ENCODE measurements around the gene SKIC2. TPM values are rescaled to one million over a fixed set of nuclear protein-coding genes. Genes with fewer than 3 reads are reported as not detected.

SKIC2 gene
- total RNA-seq, 3 donors from 2014 or later: 58.6 to 87.2 (median 81.2) TPM

DNA sequence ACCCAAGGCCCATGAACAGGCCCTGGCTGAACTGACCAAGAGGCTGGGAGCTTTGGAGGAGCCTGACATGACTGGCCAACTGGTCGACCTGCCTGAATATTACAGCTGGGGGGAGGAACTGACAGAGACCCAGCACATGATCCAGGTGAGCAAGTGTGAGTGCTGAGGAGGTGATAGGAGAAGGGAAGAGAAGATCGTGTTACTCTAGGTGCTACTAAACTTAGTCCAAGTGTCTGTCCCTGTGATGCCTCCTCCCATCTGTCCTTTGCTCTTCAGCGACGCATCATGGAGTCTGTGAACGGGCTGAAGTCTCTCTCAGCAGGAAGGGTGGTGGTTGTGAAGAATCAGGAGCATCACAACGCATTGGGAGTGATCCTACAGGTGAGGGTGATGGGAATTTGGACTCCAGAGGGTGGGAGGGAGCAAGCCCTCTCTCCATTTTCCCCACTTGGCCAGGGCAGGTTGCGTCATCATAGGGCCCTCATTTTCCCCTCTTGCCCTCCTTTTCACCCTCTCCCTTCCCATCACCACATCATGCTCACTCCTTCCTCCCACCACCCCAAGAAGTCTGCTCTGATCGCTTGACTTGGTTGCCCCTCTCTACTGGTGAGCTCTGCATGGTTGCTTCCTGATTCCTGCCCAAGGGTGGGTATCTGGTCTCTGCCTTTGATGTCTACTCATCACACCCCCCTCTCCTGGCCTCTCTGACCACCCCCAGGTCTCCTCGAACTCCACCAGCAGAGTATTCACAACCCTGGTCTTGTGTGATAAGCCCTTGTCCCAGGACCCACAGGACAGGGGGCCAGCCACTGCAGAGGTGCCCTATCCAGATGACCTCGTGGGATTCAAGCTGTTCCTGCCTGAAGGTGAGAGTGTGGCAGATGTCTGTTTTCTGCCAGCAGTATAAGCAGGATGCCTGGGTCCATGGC is 8.3 kb downstream of the SKIC2 start:
- DNase-seq: no peak
- Histone ChIP-seq H3K36me3 (ENCODE audit: low read depth) (peaks cover 9% of the 10 kb centered on the region), H3K4me3 (no peak overlapping the region), H3K4me1 (ENCODE audit: low read depth) (peaks cover 9% of the 10 kb centered on the region), H3K9me3 (no peaks in the 10 kb centered on the region)
- intact Hi-C loops (cut with DNase I, micrococcal nuclease): no loop called here
- TF ChIP-seq, protein P1, sequence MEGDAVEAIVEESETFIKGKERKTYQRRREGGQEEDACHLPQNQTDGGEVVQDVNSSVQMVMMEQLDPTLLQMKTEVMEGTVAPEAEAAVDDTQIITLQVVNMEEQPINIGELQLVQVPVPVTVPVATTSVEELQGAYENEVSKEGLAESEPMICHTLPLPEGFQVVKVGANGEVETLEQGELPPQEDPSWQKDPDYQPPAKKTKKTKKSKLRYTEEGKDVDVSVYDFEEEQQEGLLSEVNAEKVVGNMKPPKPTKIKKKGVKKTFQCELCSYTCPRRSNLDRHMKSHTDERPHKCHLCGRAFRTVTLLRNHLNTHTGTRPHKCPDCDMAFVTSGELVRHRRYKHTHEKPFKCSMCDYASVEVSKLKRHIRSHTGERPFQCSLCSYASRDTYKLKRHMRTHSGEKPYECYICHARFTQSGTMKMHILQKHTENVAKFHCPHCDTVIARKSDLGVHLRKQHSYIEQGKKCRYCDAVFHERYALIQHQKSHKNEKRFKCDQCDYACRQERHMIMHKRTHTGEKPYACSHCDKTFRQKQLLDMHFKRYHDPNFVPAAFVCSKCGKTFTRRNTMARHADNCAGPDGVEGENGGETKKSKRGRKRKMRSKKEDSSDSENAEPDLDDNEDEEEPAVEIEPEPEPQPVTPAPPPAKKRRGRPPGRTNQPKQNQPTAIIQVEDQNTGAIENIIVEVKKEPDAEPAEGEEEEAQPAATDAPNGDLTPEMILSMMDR (IDR thresholded peaks at IDR 0.05): no peak
- ATAC-seq: no peak

GRCh38 chr6:31967926-31968320 is 8.9 kb downstream of the SKIC2 start:
- Histone ChIP-seq H3K36me3 (ENCODE audit: low read depth) (peaks cover 9% of the 10 kb centered on the region), H3K9me3 (no peaks in the 10 kb centered on the region), H3K4me1 (ENCODE audit: low read depth) (peaks cover 13% of the 10 kb centered on the region), H3K4me3 (no peak overlapping the region)
- no peak for ATAC-seq
- intact Hi-C loops (cut with DNase I, micrococcal nuclease): no loop called here
- TF ChIP-seq, protein P1 (IDR thresholded peaks at IDR 0.05): no peak
- DNase-seq: no peak

GRCh38 chr6:31968326-31968725 is 9.4 kb downstream of the SKIC2 start:
- H3K4me3 ChIP-seq: no peak overlapping the region
- no peaks in the 10 kb centered on the region for H3K9me3 ChIP-seq
- TF ChIP-seq, protein P1 (IDR thresholded peaks at IDR 0.05): no peak
- peaks cover 17% of the 10 kb centered on the region for H3K4me1 ChIP-seq (ENCODE audit: low read depth)
- ATAC-seq (no peak), DNase-seq (no peak)
- peaks cover 9% of the 10 kb centered on the region for H3K36me3 ChIP-seq (ENCODE audit: low read depth)
- intact Hi-C loops (cut with DNase I, micrococcal nuclease): no loop called here

DNA sequence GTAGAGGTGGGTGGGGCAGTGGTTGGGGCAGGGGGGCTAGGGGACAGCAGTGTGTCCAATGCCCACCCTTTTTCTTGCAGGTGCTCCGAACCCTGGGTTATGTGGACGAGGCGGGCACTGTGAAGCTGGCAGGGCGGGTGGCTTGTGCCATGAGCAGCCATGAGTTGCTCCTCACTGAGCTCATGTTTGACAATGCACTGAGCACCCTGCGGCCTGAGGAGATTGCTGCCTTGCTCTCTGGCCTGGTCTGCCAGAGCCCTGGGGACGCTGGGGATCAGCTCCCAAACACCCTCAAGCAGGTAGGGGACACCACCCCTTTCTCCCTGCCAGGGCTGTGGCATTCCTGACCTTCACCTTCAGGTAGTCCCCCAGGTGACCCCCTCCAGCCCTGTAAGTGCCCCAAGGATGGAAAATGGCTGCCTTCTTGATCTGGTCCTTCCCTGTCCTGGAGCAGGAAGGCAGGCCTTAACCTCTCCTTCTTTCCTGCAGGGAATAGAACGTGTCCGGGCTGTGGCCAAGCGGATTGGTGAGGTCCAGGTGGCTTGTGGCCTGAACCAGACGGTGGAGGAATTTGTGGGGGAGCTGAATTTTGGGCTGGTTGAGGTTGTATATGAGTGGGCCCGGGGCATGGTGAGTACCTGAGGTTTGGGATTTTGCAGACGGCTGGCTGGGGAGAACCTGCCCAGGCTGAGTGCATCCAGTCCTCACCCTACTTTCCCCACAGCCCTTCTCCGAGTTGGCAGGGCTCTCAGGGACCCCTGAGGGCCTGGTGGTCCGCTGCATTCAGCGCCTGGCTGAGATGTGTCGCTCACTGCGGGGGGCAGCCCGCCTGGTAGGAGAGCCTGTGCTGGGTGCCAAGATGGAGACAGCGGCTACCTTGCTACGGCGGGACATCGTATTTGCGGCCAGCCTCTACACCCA is 10.1 kb downstream of the SKIC2 start:
- TF ChIP-seq, protein P1 (IDR thresholded peaks at IDR 0.05): no peak
- Histone ChIP-seq H3K9me3 (no peaks in the 10 kb centered on the region), H3K4me3 (no peak overlapping the region), H3K4me1 (ENCODE audit: low read depth) (peaks cover 17% of the 10 kb centered on the region), H3K36me3 (ENCODE audit: low read depth) (peaks cover 8% of the 10 kb centered on the region)
- no peak for DNase-seq
- ATAC-seq: no peak
- intact Hi-C loops (cut with DNase I, micrococcal nuclease): no loop called here

- DNase-seq: no peak
- intact Hi-C loops (cut with DNase I, micrococcal nuclease): no loop called here
- peaks cover 2% of the 10 kb centered on the region for H3K36me3 ChIP-seq (ENCODE audit: low read depth)
- ATAC-seq: no peak
- TF ChIP-seq, protein P1 (IDR thresholded peaks at IDR 0.05): no peak
- H3K4me1 ChIP-seq (ENCODE audit: low read depth): peaks cover 17% of the 10 kb centered on the region
- no peak overlapping the region for H3K4me3 ChIP-seq
- no peaks in the 10 kb centered on the region for H3K9me3 ChIP-seq
Observed at GRCh38 chr6:31969712-31970603, 11.0 kb downstream of the SKIC2 start.
